IPS DF 6.9 (cell line): ENCODE results near the gene GAS7.

Source experiments
- DNase-seq: peaks from one replicate; pipeline ENCODE4 v3.0.0-alpha.2; 2013; ENCODE audit warnings: low read depth, low spot score
- H3K27ac ChIP-seq: one replicate; pipeline ENCODE4 v1.5.1; 2013; ENCODE audit warnings: low read length, control low read depth
- H3K27me3 ChIP-seq: 2 replicates; pipeline ENCODE4 v1.6.1; 2013; ENCODE audit warnings: mild to moderate bottlenecking, low read length; ENCODE audit not compliant: control insufficient read depth, insufficient read depth
- H3K36me3 ChIP-seq: 2 replicates; pipeline ENCODE4 v1.6.1; 2013; ENCODE audit warnings: low read length; ENCODE audit not compliant: control insufficient read depth, insufficient read depth
- H3K4me1 ChIP-seq: 2 replicates; pipeline ENCODE4 v1.6.1; 2013; ENCODE audit warnings: low read length; ENCODE audit not compliant: control insufficient read depth, insufficient read depth
- H3K4me3 ChIP-seq: 2 replicates; pipeline ENCODE4 v1.5.1; 2013; ENCODE audit warnings: mild to moderate bottlenecking, low read length
- H3K9me3 ChIP-seq: 2 replicates; pipeline ENCODE4 v1.6.1; 2013; ENCODE audit warnings: low read length, inconsistent platforms; ENCODE audit not compliant: control insufficient read depth, insufficient read depth
- WGBS: extraction: QIAGEN DNeasy Blood & Tissue Kit; methylation state at CpG from one replicate; pipeline ENCODE4 v1.1.7; 2013; ENCODE audit warnings: mixed read lengths, missing lambda C conversion rate; ENCODE audit not compliant: insufficient read length, insufficient coverage; 5-methylcytosine and 5-hydroxymethylcytosine counted together

The GAS7 gene

DNA sequence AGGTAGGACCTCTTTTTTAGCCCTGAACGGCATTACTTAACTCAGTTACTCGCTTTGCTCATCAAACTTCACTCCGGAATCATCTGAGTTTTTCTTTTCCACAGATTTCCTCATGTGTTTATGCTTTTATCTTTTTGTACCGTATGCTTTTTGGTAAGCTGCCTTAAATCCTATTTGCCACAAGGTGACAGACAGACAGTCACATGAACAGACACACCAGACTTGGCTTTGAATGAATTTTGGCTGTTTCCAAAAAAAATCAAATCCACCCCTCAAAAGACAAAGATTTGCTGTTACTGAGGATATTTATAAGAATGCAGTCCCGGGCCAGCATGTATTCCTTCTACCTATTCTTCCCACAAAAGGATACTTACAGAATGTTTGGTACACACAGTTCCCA is 10.9 kb downstream of the GAS7 start:
- Histone ChIP-seq H3K4me3 (no peak overlapping the region), H3K9me3 (no peaks in the 10 kb centered on the region), H3K4me1 (0 out of 2 replicates have a peak, but pooled peaks cover 1% of the 10 kb centered on the region), H3K36me3 (no peaks in the 10 kb centered on the region), H3K27me3 (no peaks in the 10 kb centered on the region), H3K27ac (no peak overlapping the region)
- no peak for DNase-seq
- no CpG with 5 or more reads among the region's 5 CpGs for WGBS

DNA sequence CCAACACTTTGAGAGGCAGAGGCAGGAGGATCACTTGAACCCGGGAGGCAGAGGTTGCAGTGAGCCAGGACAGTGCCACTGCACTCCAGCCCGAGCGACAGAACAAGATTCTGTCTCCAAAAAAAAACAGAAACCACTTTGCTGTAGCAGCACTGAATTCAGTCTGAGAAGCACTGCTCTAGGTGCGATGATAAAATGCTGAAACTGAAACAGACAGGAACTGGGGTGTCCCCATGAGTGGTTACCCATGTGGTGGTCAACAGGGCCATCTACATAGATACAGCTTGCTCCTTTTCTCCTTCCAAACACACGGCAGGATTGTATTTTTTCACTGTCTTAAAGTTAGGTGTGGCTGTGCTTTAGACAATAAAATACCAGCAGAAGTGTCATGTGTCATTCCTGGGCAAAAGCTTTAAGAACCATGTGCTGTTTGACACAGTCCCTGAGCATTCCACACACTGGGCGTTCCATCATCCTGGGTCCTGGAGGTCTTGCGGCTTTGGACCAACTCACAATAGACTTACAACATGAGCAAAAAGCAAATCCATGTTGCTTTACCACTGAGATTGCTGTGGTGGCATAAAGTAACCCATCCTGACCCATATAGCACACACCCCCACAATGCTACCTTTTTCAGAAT is 11.5 kb downstream of the GAS7 start:
- Histone ChIP-seq H3K4me3 (no peak overlapping the region), H3K27ac (no peak overlapping the region), H3K9me3 (no peaks in the 10 kb centered on the region), H3K4me1 (0 out of 2 replicates have a peak, but pooled peaks cover 1% of the 10 kb centered on the region), H3K27me3 (no peaks in the 10 kb centered on the region), H3K36me3 (no peaks in the 10 kb centered on the region)
- no peak for DNase-seq
- WGBS: no CpG with 5 or more reads among the region's 7 CpGs

DNA sequence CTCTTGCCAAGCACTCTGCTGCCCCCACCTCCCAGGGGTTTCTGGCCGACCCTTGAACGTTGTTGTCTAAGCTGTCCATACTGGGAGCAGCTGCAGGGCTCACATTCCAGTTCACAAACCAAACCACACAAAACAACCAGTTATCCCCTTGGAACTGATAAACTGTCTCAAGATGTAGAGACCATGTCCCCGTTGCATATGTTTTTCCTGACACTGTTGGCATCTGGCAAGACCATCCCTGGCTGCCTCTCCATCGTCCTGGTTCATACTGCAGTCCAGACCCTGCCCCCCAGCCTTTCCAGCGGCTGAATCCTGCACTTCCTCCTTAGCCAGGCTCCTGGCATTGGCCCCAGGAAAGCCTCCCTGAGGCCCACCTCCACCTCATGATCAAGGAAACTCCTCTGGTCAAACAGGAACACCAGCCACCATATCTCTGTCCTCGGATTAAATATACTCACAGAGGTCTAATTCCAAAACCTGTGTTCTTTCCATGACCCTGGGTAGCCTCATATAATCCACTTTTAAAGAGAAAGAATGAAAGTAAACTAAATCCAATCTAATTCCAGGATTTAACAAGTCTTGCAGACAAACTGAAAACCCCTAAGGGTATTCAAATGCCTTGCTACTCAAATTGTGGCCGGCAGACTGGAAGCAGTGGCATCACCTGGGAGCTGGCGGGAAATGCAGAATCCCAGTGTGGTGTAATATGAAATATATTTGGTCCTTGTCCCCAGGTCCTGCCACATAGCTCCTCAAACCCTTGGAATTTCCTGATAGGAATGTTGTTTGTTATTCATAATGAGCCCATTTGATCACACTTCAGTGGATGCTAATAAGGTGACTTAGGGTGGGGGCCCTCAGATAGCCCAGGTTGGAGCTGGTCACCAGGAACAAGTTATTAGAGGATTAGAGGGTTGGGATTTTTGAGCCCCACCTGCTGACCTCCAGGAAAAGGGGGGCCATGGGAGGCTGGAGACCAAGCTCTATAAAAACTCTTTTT is 14.2 kb downstream of the GAS7 start:
- WGBS: no CpG with 5 or more reads among the region's 8 CpGs
- Histone ChIP-seq H3K27ac (no peak overlapping the region), H3K36me3 (no peaks in the 10 kb centered on the region), H3K27me3 (no peaks in the 10 kb centered on the region), H3K4me1 (peaks cover 3% of the 10 kb centered on the region; the same call in 1 of the 2 replicates), H3K4me3 (no peak overlapping the region), H3K9me3 (no peaks in the 10 kb centered on the region)
- no peak for DNase-seq

DNA sequence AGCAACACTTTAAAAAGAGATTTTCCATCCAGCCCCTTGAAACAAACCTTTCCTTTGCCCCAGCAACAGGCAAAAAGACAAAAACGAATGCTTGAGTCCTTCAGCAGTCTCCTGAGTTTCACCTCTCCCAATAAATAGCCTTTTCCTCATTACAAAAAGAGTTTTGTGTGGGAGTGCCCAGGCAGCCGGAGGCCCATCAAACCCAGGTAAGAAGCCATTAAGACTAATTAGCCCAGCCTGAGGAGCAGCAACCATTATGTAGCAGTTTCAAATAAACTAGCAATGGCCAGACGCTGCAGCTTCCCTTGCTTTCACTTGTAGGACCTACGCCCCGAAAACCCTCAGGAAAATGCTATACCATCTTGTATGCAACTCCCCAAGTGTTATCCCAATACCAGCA is 15.6 kb downstream of the GAS7 start:
- Histone ChIP-seq H3K27ac (no peak overlapping the region), H3K9me3 (no peaks in the 10 kb centered on the region), H3K27me3 (no peaks in the 10 kb centered on the region), H3K36me3 (no peaks in the 10 kb centered on the region), H3K4me3 (no peak overlapping the region), H3K4me1 (peaks cover 4% of the 10 kb centered on the region)
- DNase-seq: no peak
- WGBS: no CpG with 5 or more reads among the region's 5 CpGs

DNA sequence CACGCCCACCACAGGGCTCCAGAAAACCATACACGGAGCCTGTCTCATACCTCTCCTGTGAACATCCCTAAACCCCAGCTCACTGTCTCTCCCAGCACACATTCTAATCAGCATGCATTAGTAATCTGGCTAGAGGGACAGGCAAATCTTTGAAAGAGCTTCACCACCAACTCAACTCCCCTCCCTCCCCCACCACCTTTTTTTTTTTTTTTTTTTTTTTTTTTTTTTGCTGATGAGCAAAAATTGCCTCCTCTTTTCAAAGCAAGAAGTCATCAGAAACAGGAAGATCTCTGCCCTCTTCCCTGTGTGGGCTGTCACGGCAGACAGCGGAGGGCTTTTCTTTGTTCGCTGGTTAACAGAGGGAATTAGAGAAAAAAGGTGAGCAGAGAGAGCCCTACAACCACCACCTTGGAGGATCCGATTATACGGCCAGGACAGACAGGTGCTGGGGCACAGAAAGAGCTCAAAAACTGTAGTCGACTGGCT is 19.9 kb downstream of the GAS7 start:
- Histone ChIP-seq H3K9me3 (no peaks in the 10 kb centered on the region), H3K27me3 (no peaks in the 10 kb centered on the region), H3K4me1 (peaks cover 11% of the 10 kb centered on the region), H3K27ac (no peak overlapping the region), H3K36me3 (no peaks in the 10 kb centered on the region), H3K4me3 (no peak overlapping the region)
- no CpG with 5 or more reads among the region's 8 CpGs for WGBS
- no peak for DNase-seq

DNA sequence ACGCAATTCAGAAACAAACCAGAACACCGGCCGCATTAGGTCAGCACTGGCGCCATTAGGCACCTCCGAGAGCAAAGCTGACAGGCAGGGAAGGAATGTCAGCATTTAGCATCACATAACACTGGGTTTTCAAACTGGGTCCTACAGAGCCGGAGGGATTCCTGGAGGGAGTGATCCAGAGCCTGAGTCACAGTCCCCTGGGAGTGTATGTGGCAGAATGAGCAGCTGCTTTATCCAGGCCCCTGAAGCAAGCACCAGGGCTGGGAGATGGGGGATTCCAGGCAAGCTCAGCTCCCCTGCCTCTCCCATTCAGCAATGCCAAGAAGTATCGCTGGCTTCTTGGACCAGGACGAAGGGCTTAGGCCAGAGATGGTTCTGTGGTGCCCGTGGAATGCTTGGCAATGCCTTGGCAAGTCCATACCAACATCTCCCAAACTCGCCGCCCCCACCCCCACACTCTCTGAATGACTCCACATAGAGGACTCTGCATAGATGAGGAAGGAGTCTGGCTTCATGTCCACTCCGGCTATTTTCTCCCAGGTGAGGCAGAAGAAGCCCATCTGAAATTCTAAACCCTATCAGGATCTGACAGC is 20.4 kb downstream of the GAS7 start:
- Histone ChIP-seq H3K27ac (no peak overlapping the region), H3K27me3 (no peaks in the 10 kb centered on the region), H3K4me1 (peaks cover 11% of the 10 kb centered on the region), H3K36me3 (no peaks in the 10 kb centered on the region), H3K9me3 (no peaks in the 10 kb centered on the region), H3K4me3 (no peak overlapping the region)
- no peak for DNase-seq
- no CpG with 5 or more reads among the region's 12 CpGs for WGBS

DNA sequence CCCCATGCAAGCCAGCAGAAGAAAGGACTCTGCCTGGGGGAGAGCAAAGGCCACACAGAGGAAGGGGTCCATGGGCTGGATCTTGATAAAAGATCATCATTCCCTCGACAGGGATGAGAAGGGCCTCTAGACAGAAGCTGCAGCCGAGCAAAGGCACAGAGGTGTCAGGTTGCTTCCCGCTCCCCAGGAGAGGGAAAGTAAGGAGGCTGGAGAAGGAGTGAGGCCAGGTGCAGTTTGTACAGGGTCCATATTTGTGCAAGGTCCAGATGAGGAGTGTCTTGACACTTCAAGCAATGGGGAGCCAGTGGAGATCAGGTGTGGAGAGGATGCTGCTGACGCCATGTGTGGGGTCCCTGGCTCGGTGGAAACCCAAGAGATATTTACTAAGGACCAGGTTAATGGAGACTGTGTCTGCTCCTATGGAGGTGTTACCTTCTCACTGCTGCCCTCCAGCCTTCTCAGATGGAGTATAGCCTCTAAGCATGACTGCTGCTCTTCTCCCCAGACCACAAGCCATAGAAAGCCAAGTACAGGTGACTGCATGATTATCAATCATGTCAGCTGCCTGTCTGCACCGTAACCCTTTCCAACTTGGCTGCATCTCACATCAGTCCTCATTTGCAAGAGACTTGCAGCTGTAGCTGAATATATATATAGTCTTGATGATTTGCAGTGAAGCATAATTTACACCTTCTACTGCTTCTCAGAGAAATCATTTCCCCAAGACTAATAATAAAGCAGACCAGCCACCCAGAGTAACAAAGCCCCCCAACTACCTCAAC is 21.1 kb downstream of the GAS7 start:
- Histone ChIP-seq H3K4me1 (peaks cover 11% of the 10 kb centered on the region), H3K27ac (no peak overlapping the region), H3K4me3 (no peak overlapping the region), H3K27me3 (no peaks in the 10 kb centered on the region), H3K9me3 (no peaks in the 10 kb centered on the region), H3K36me3 (no peaks in the 10 kb centered on the region)
- no peak for DNase-seq
- no CpG with 5 or more reads among the region's 6 CpGs for WGBS

DNA sequence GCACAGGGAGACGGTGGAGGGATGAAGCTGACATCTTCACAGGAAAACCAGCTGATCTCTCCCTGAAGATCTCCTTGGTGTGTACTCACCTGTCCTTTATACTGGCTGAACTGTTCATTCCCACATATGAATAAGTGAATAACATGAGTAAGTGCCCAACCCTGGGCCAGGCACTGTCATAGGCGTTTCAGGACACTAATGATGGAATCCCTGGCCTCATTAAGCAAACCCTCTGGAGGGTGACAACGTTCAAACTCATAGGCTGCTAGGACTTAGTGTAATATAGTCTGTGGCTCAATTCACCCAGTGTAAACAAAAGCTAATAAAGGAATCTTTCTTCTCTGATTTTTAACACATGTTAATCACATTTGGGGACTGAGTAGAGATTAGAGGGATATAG is 24.5 kb downstream of the GAS7 start:
- H3K27ac ChIP-seq: no peak overlapping the region

DNA sequence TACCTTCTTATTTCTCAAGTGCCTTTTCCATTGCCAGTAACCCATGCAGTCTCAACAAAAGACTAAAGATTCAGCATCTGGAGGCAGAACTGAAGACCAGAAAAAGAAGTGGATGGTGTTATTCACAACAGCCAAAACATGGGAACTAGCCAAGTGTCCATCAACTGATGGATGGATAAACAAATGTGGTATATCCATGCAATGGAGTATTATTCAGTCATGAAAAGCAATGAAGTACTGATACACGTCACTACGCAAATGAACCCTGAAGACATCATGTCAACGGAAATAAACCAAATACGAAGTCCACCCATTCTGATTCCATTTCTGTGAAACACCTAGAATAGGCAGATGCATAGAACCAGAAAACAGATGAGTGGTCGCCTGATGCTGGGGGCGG is 25.6 kb downstream of the GAS7 start:
- H3K27me3 ChIP-seq: no peaks in the 10 kb centered on the region
- H3K27ac ChIP-seq: no peak overlapping the region
- no peaks in the 10 kb centered on the region for H3K36me3 ChIP-seq
- H3K4me3 ChIP-seq: no peak overlapping the region
- no CpG with 5 or more reads among the region's 6 CpGs for WGBS
- peaks cover 8% of the 10 kb centered on the region; the same call in 1 of the 2 replicates for H3K4me1 ChIP-seq
- H3K9me3 ChIP-seq: no peaks in the 10 kb centered on the region
- DNase-seq: no peak

More for the DNA sequence above, 24.5 kb downstream of the GAS7 start:
- no peak for DNase-seq
- H3K4me3 ChIP-seq: no peak overlapping the region
- H3K36me3 ChIP-seq: no peaks in the 10 kb centered on the region
- no peaks in the 10 kb centered on the region for H3K27me3 ChIP-seq
- no CpG with 5 or more reads among the region's 3 CpGs for WGBS
- no peaks in the 10 kb centered on the region for H3K9me3 ChIP-seq
- peaks cover 11% of the 10 kb centered on the region for H3K4me1 ChIP-seq
